Skeletal muscle satellite cell (primary cell): ENCODE measurements around the gene SELENON.
"Not testable (repeated sequence)": the region's sequence is repeated elsewhere in the genome, so short reads cannot be mapped to it uniquely, and the experiment has no call there.

ENCODE experiments used
- H3K27me3 ChIP-seq: 2 replicates; pipeline ENCODE4 v1.7.0; 2013; ENCODE audit warnings: low read length; ENCODE audit not compliant: control insufficient read depth, insufficient read depth
- H3K36me3 ChIP-seq: 2 replicates; pipeline ENCODE4 v1.7.0; 2013; ENCODE audit warnings: mild to moderate bottlenecking, control low read depth, low read length; ENCODE audit not compliant: insufficient read depth
- H3K4me1 ChIP-seq: 2 replicates; pipeline ENCODE4 v1.7.0; 2013; ENCODE audit warnings: low read length; ENCODE audit not compliant: control insufficient read depth, insufficient read depth
- H3K4me2 ChIP-seq: 2 replicates; pipeline ENCODE4 v1.7.0; 2013; ENCODE audit warnings: mild to moderate bottlenecking, low read length
- H3K4me3 ChIP-seq: 2 replicates; pipeline ENCODE4 v1.7.0; 2013; ENCODE audit warnings: low read length
- H3K9ac ChIP-seq: 2 replicates; pipeline ENCODE4 v1.7.0; 2013; ENCODE audit warnings: mild to moderate bottlenecking, low read depth, low read length, moderate library complexity
- H3K9me3 ChIP-seq: replicated peaks from 2 replicates; pipeline ENCODE4 v1.7.0; 2013; ENCODE audit warnings: mild to moderate bottlenecking, control low read depth, low read length

Gene SELENON

GRCh38 chr1:25828491-25828890 is 28.5 kb downstream of the SELENON start:
- no peaks in the 10 kb centered on the region for H3K9me3 ChIP-seq
- H3K4me2 ChIP-seq: no peak overlapping the region
- H3K9ac ChIP-seq: no peak overlapping the region
- H3K4me1 ChIP-seq: no peaks in the 10 kb centered on the region
- peaks cover 79% of the 10 kb centered on the region for H3K36me3 ChIP-seq
- no peak overlapping the region for H3K4me3 ChIP-seq
- H3K27me3 ChIP-seq: no peaks in the 10 kb centered on the region

- no peaks in the 10 kb centered on the region for H3K27me3 ChIP-seq
Observed at GRCh38 chr1:25829046-25829445, 29.1 kb downstream of the SELENON start.

GRCh38 chr1:25831569-25832196 is 31.7 kb downstream of the SELENON start:
- H3K9ac ChIP-seq: no peak overlapping the region

More at GRCh38 chr1:25829046-25829445, 29.1 kb downstream of the SELENON start:
- Histone ChIP-seq H3K4me2 (no peak overlapping the region), H3K9ac (no peak overlapping the region), H3K9me3 (no peaks in the 10 kb centered on the region), H3K4me1 (no peaks in the 10 kb centered on the region), H3K36me3 (peaks cover 78% of the 10 kb centered on the region), H3K4me3 (no peak overlapping the region)

GRCh38 chr1:25832336-25833037 is 32.5 kb downstream of the SELENON start:
- Histone ChIP-seq H3K36me3 (peaks cover 66% of the 10 kb centered on the region), H3K4me2 (no peak overlapping the region), H3K9me3 (no peaks in the 10 kb centered on the region), H3K4me3 (no peak overlapping the region), H3K4me1 (no peaks in the 10 kb centered on the region), H3K9ac (no peak overlapping the region), H3K27me3 (no peaks in the 10 kb centered on the region)

More at GRCh38 chr1:25831569-25832196, 31.7 kb downstream of the SELENON start:
- Histone ChIP-seq H3K9me3 (no peaks in the 10 kb centered on the region), H3K4me2 (no peak overlapping the region), H3K36me3 (peaks cover 71% of the 10 kb centered on the region), H3K4me1 (no peaks in the 10 kb centered on the region), H3K27me3 (no peaks in the 10 kb centered on the region), H3K4me3 (no peak overlapping the region)

GRCh38 chr1:25833158-25833557 is 33.2 kb downstream of the SELENON start:
- no peaks in the 10 kb centered on the region for H3K4me1 ChIP-seq
- no peak overlapping the region for H3K9ac ChIP-seq
- H3K27me3 ChIP-seq: no peaks in the 10 kb centered on the region
- no peak overlapping the region for H3K4me2 ChIP-seq
- no peak overlapping the region for H3K4me3 ChIP-seq
- H3K9me3 ChIP-seq: no peaks in the 10 kb centered on the region
- H3K36me3 ChIP-seq: peaks cover 60% of the 10 kb centered on the region

GRCh38 chr1:25834894-25835293 is 34.9 kb downstream of the SELENON start:
- no peak overlapping the region for H3K4me2 ChIP-seq
- H3K9ac ChIP-seq: no peak overlapping the region
- H3K4me1 ChIP-seq: no peaks in the 10 kb centered on the region
- H3K9me3 ChIP-seq: no peaks in the 10 kb centered on the region
- no peak overlapping the region for H3K4me3 ChIP-seq
- H3K27me3 ChIP-seq: no peaks in the 10 kb centered on the region
- H3K36me3 ChIP-seq: peaks cover 45% of the 10 kb centered on the region

- H3K9ac ChIP-seq: no peak overlapping the region
- no peaks in the 10 kb centered on the region for H3K9me3 ChIP-seq
- H3K4me1 ChIP-seq: no peaks in the 10 kb centered on the region
- H3K27me3 ChIP-seq: no peaks in the 10 kb centered on the region
- no peak overlapping the region for H3K4me3 ChIP-seq
- no peak overlapping the region for H3K4me2 ChIP-seq
- peaks cover 27% of the 10 kb centered on the region for H3K36me3 ChIP-seq
Observed at GRCh38 chr1:25836695-25837094, 36.7 kb downstream of the SELENON start.

GRCh38 chr1:25837262-25837875 is 37.4 kb downstream of the SELENON start:
- Histone ChIP-seq H3K36me3 (peaks cover 20% of the 10 kb centered on the region), H3K27me3 (no peaks in the 10 kb centered on the region), H3K9me3 (no peaks in the 10 kb centered on the region), H3K9ac (no peak overlapping the region), H3K4me3 (no peak overlapping the region), H3K4me1 (no peaks in the 10 kb centered on the region), H3K4me2 (no peak overlapping the region)

- H3K4me3 ChIP-seq, H3K9ac ChIP-seq, H3K27me3 ChIP-seq, H3K36me3 ChIP-seq, H3K4me1 ChIP-seq, H3K4me2 ChIP-seq, H3K9me3 ChIP-seq: not testable (repeated sequence)
Observed at GRCh38 chr1:25839808-25840207, 39.8 kb downstream of the SELENON start.

- no peaks in the 10 kb centered on the region for H3K27me3 ChIP-seq
- H3K4me1 ChIP-seq: peaks cover under 1% of the 10 kb centered on the region
- H3K9me3 ChIP-seq: no peaks in the 10 kb centered on the region
- no peak overlapping the region for H3K4me2 ChIP-seq
- H3K9ac ChIP-seq: no peak overlapping the region
- H3K4me3 ChIP-seq: no peak overlapping the region
- no peaks in the 10 kb centered on the region for H3K36me3 ChIP-seq
Observed at GRCh38 chr1:25843483-25843882, 43.5 kb downstream of the SELENON start.

GRCh38 chr1:25844536-25845337 is 44.7 kb downstream of the SELENON start:
- H3K9me3 ChIP-seq: no peaks in the 10 kb centered on the region
- H3K36me3 ChIP-seq: no peaks in the 10 kb centered on the region
- H3K27me3 ChIP-seq: no peaks in the 10 kb centered on the region
- H3K9ac ChIP-seq: no peak overlapping the region
- peaks cover 7% of the 10 kb centered on the region for H3K4me1 ChIP-seq
- H3K4me2 ChIP-seq: no peak overlapping the region
- H3K4me3 ChIP-seq: no peak overlapping the region
